ENCODE results near the gene GABBR1.
A peak's percentile ranks its signal among the peaks of the same experiment; 100 is the strongest.
"Not testable (repeated sequence)": the region's sequence is repeated elsewhere in the genome, so short reads cannot be mapped to it uniquely, and the experiment has no call there.

Gene GABBR1

DNA sequence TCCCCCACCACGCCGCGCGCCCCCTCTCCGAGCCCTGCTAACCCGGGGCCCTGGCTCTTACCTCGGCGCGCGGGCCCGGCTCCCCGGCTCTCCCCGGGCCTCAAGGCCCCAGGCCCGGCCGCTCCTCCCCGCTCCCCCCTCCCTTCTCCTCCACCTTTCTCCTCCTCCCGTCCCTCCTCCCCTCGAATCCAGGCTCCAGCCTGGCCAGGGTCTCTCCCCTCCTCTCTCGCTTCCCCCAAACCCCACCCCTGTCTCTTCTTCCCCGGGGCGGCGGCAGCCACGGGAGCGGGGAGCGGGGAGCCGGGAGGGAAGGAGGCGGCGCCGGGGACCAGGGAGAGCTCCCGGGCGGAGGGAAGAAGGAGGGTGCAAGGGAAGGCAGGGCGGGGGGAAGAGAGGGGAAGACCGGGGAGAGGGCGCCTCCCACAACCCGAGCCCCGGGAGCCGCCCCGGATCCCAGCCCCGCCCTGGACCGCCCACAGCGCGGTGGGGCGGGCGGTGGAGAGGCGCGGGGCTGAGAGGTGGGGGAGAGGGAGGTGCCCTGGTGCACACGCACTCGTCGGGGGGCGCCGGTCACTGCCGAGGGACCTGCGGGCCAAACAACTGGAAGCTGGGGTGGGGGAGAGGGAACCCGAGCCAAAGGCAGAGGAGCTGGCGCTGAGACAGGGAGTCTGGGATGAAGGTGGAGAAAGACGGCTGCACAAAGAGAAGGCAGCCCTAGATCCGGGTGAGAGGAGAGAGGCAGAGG lies at the start of gene GABBR1:
Gene GABBR1, minus strand, starts transcription at position 395 of the 745 bp plus-strand sequence. CDS start 798 bp downstream, outside the sequence.
- peak; percentile 86 for DNase-seq

DNA sequence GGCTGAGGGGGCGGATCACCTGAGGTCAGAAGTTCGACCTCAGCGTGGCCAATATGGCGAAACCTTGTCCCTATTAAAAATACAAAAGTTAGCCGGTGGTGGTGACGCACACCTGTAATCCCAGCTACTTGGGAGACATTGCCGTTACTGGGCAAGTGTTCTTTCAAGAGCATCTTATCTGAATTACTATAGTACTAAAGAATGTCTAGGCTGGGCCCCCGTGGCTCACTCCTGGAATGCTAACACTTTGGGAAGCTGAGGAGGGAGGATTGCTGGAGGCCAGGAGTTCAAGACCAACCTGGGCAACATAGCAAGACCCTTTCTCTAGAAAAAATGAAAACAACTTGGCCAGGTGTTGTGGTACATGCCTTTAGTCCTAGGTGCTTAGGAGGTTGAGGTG lies 48.8 kb upstream of the GABBR1 start:
- DNase-seq, result no peak

DNA sequence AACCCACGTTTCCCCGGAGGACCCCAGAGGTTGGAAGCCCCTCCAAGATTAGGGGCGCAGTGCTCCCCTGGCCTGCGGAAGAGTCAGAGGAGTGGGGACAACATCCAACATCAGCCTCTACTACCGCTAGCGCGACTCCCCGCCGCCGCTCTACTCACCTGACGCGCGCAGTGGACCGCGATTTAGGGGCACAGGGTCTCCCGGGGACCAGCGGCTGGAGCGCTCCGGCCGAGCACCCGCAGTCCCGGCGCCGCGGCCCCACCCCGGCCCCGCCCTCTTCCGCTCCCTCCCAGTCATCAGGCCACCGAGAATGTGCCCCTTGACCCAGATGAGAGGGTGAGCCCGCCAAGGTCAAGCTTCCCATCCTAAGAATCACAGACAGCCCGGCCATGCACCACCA lies 47.9 kb upstream of the GABBR1 start, which contains the start of gene ZFP57:
Gene ZFP57, minus strand, starts transcription at position 249 of the 400 bp plus-strand sequence. CDS start 4,149 bp downstream, outside the sequence.
- no peak for DNase-seq

DNA sequence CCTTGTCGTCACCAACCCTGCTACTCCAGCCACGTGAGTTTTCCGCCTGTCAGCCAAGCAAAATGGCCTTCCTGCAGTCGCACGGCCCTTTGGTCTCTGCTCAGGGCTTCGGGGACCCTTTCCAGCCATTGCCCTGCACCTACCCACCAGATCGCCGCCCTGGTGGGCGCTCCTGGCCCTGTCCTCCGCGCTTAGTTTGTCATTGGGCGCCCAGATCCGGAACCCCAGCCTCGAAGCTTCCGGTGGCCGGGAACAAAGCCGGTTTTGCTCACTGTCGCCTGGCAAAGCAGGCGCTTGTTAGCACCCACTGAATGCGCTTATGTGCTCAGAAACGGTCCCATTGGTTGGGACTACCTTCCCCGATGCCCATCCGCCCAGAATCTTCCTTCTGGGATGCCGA lies 47.4 kb upstream of the GABBR1 start:
- DNase-seq, result no peak

DNA sequence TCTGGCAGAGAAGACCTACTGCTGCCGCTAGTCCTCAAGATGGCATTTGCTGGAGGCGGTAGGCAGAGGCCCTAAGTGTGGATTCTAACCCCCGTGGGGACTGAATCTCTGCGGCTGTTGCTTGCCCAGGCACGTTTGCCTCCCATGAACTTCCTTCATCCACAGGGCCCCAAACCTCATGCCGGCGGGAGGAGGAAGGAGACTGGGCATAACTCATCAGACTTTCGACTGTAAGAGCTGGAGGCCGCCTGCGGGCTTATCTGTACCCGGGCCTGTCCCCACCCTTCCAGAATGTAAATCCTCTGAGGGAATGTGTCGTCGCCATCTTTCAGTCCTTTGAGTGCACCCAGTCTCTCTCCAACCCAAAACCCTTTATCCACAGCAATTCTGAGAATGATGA lies 47.0 kb upstream of the GABBR1 start:
- DNase-seq, result no peak

DNA sequence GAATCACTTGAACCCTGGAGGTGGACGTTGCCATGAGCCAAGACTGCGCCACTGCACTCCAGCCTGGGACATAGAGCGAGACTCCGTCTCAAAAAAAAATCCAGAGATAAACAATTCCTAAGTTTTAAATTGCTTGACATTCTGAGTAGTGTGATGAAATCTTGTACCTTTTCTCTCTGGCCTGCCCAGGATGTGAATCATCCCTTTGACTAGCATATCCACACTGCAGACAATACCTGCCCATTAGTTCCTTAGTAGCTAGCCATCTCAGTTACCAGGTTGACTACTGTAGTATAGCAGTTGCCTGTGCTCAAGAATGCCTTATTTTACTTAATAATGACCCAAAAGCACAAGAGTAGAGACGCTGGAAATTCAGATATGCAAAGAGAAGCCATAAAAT lies 45.1 kb upstream of the GABBR1 start:
- DNase-seq, result no peak

DNA sequence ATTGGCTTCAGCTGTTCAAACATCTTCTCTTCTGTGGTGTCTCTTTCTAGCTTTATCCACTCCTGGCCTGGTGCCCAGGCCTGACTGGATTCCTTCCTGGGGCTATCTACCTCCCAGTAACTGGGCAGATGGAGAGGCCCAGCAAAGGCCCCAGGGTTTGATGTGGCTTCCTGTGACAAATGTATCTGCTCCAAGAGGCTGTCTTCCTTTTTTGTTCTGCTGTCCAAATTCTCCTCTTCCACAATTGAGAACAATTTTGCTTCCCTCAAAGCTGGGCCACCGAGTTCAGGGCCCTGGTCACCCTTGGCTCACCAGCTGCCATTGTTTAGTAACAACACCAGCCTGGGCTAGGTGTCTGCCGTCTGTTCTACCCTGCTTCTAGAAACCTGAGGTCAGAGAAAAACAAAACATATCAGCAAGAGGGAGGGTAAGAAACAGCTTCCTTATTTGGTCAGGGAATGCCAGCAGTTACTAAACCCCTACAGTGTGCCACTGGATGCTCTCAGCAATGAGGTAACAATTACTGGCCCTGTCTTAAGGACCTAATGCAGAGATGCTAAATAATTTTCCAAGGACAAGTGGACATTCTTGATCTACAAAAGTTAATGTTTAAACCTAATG lies 44.1 kb upstream of the GABBR1 start:
- no peak for DNase-seq

DNA sequence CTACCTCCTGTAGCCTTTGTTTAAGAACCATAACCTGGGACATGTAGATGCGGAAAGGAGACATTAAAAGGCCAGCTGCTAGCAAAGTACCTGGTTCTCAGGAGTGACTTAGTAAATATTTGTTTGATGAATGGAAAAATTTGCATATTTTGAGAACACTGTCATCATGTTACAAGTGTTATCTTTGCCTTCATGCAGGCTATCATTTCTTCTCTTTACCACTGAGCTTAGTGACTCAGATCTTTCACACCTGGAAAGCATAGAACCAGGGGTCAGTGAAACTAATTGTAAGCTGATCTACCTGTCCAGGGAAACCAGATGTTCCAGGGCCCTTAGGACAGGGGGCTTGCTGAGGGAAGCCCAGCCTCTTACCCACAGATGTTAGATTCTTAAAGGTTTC lies 42.6 kb upstream of the GABBR1 start:
- no peak for DNase-seq

DNA sequence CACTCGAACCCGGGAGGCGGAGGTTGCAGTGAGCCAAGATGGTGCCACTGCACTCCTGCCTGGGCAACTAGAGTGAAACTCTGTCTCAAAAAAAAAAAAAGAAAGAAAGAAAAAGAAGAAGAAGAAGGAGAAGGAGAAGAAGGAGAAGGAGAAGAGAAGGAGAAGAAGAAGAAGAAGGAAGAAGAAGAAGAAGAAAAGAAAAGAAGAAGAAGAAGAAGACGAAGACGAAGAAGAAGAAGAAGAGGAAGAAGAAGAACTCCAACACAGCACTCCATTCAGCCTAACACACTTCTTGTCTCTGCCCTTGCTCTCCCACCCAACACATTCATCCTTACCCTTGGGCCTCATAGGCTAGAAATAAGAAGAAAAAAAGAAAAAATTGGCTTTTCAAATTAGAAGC lies 41.0 kb upstream of the GABBR1 start:
- DNase-seq, result no peak

DNA sequence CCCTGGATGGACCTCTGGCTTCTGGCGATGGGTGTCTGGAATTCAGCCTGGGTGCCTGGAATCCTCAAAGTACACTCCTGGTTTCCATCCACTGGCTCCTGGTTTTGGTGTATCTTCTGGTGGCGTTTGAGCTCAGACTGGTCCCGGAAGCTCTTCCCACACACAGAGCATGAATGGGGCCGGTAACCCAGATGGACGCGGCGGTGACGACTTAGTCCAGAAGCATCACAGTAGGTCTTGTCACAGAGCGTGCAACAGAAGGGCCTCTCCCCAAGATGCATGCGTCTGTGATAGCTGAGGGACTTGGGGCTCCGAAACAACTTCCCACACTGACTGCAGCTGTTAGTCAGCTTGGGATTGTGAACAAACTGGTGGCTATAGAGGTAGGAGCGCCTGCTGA lies 40.2 kb upstream of the GABBR1 start:
- no peak for DNase-seq

DNA sequence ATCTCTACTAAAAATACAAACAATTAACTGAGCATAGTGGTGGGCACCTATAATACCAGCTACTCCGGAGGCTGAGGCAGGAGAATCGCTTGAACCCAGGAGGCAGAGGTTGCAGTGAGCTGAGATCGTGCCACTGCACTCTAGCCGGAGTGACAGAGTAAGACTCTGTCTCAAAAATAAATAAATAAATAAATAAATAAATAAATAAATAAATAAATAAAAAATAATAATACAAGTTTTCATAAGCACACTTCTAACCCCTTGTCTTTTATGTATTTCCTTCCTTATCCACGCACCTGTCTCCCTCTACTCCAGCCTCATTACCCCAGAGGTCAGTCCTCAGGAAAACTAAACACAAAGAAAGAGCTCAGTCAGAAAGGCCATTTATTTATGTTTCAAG lies 39.1 kb upstream of the GABBR1 start:
- not testable (repeated sequence) for DNase-seq

DNA sequence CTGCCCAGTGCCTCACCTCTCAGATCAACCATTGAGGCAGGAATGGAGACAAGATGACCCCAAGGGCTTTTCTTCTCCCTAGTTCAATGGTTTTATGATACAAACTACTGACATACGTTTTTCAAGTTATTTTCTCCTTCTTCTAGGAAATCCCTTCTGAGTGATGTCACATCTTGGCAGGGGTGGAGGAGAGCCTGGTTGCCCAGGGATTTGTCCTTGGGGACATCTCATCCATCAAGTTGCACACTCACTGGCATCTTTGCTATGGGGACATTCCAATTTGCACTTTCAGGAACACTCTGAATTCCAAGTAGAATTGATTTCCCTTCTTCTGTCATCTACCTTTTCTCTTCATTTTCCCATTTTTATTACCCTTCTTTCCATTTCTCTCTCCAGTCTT lies 38.0 kb upstream of the GABBR1 start:
- DNase-seq, result no peak

DNA sequence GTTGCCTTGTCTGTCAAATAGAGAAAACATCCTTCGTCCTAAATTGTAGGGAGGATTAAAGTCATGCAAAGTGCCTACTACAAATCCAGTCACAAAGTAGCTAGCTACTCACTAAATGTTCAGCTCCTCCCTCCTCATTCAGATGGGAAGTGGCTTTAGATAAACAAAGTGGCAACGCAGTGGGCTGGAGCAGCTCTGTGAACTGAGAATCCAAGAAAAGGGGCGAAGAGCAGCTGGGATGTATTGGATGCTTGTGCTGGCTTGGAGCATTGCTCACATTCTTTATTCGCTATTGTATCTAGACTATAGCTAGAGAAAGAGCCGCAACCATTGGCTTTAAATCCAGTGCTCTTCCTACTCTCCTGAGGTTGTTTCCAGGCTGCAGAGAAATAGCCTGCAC lies 34.2 kb upstream of the GABBR1 start:
- DNase-seq, result no peak

DNA sequence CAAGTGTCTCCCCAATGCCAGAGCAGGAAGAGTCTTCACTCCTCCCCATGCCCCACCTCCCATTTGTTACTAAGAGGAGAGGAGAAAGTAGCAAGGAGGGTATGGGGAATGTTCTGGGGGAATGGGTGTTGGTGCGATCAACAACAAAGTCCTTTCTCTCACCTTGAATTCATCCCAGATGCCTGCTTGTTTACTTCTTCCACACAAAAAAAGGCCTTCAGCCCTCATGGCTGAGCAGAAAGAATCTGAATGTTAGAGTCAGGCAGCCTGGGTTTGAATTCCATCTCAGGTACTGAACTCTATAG lies 33.8 kb upstream of the GABBR1 start:
- no peak for DNase-seq

DNA sequence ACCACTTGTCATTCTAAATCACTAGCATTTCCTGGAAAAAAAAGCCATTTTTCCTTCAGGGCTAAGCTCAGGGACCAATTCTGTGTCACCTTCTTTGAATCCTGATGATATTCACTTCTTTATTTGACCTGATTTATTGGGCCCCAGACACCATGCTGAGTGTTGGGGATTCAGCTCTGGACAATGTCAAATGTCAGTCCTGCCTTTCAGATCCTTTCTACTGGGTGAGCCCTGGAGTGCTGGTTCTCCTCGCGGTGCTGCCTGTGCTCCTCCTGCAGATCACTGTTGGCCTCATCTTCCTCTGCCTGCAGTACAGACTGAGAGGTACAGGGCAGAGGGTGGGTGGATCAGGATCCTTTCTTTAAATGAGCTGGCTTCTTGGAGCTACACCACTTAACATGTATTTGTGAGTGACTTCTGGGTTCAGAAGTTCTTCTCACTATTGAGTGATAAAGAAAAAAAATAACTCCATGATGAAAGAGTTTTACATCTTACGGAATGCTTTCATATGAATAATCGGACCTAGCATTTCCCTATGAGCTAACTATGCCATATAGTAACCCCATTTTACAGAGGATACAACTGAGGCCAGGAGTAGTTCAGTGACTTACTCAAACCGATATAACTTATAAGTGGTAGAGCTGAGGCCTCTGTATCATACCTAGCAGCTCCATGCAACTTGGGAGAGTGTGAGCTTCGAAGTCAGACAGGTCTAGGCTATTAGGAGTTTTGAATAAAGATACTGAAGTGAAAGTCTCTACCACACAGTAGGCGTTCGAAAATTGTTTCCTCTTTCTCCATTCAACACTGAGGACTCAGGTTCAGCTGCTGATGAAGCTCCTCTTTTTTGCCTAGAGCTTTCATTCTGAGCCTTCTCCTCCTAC lies 33.2 kb upstream of the GABBR1 start:
- DNase-seq, result no peak

DNA sequence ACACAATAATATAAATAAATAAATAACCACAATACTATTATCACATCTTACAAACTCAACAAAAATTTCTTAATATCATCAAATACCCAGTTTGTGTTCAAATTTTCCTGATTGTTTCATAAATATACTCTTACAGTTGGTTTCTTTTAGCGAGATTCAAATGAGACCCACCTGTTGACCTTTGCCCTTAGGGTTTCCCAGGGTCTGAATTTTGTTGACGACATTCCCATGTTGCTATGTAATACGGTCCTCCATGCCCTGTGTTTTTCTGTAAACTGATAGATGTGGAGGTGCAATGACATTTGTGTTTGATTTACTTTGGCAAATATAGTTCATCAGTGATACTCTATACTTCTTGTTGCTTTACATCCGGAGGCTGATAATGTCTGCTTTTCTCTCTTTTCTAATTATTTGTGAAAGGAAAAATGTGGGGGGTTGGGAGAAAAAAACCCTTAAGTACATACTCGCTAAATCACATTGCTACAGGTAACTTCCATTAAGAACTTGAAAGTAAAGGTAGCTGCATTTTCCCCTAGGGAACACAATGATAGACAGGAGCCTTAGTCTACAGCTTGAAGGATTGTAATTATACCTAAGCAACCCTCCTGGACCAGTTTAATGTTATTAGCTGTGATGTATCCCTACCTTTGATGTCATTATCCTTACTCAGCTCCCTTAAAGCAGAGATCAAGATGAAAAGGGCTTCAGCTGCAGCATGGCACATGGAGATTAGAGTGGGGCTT lies 30.5 kb upstream of the GABBR1 start:
- no peak for DNase-seq

DNA sequence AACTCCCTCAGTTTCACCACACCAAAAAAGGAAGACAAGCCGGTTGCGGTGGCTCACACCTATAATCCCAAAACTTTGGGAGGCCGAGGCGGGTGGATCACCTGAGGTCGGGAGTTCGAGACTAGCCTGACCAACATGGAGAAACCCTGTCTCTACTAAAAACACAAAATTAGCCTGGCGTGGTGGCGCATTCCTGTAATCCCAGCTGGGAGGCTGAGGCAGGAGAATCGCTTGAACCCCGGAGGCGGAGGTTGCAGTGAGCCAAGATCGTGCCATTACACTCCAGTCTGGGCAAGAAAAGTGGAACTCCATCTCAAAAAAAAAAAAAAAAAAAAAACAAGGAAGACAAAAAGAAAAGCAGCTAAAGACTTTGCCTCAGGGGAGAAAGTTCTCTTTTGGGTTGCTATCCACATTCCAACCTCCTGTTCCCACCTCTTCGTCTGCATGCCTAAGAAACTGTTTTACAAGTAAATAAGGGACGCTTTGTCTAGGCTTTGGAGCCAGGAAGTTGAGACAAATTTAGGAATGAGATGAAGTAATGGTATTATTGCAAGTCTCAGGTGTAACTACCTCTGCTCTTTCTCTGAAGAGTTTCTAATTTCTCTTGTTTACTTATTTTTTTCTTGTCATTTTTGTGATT lies 28.6 kb upstream of the GABBR1 start:
- DNase-seq, result not testable (repeated sequence)

DNA sequence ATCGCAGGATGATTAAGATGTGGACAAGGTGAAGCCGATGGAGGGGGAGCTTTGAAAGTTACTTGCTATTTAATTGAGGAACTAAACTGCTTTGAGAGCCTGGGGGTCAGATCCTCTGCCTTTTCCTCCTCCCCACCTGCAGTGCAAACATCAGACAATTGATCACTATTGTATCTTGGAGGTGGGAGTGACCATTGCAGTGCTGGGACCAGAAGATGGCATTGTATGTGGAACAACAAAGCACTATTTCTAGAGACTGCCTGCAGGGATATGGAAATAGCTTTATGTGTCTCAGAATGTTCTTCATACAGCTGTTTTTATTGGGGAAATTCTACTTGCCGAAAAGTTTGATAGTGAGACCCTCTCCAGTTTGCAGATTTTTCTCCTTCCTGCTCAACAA lies 28.1 kb upstream of the GABBR1 start:
- no peak for DNase-seq

DNA sequence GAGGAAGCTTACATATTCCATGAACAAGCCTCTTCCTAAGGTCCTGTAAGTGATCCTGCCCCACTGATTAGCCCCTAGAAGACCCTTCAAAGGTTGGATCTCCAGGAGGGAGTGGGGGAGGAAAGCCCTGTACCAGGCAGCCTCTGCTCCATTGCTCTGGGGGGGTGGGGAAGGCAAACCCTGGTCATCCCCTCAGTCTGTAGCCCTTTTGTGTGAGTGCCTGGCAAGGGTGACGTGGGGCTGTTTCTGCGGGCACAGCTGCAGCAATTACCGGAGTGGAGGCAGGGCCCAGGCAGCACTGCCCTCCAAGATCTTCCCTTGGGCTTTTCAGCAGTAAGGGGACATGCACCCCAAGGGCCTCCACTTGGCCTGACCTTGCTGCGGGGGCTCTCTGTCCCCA lies 23.8 kb upstream of the GABBR1 start, which contains the start of gene MOG:
Gene MOG, plus strand, starts transcription at position 295 of the 400 bp plus-strand sequence. CDS start 118 bp downstream, outside the sequence.
- DNase-seq, result no peak

DNA sequence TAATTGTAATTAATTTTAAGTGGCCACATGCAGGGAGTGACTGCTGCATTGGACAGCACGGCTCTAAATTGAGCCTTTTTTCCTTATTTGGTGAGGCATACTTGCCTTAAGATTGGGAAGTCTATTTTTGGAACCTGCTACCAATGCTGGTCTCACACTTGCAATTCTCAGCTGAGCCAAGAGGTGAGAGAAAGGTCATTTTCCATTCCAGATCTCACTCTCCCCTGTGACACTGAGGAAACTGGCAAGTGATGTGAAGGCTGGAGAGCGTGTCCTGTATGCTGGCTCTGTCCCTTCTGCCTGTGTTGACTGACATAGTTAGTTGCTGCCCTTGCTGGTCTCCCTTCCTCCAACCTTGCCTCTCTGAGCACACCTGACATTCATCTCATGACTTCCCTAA lies 23.2 kb upstream of the GABBR1 start:
- no peak for DNase-seq

DNA sequence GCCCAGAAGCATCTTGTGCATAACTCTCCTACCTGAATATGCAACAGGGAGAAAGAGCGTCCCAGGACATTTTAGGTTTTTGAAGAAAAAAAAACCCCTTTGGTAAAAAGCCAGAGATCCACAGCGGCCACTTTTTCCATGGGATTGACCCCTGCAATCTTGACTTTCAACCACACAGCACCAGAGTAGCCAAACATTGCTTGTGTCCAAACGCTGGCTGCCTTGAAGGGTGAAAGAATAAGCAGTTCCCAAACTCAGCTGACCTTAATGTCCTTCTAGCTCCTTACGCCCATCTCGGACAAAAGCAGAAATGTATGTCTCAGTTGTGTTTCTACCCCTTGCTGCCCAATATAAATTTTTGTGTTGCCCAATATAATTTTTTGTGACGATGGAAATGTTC lies 22.7 kb upstream of the GABBR1 start:
- DNase-seq, result no peak

DNA sequence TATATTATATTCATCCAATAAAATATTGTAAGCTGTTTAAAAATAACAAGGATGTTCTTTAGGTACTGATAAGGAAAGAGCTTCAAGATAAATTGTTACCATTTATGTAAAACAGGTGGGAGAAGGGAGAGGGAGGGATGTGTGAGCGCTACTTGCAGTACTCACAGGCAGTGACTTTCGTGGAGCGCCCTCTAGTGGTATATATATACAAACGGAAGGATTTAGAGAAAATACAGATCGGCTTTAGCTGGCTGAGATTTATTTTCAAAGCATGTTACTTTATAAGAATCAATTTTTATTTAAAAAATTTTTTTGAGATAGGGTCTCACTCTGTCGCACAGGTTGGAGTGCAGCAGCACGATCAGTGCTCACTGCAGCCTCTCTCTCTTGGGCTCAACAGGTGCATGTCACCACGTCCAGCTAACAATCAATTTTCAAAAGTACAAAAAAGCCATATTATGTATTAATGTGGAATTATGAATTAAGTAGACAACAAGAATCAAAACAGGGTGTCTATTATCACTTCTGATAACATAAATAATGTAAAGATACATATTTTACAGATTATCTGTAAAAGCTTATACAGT lies 20.6 kb upstream of the GABBR1 start:
- DNase-seq, result peak; percentile 83
